Measurements from ENCODE around the gene PEX11B.

The PEX11B gene

DNA sequence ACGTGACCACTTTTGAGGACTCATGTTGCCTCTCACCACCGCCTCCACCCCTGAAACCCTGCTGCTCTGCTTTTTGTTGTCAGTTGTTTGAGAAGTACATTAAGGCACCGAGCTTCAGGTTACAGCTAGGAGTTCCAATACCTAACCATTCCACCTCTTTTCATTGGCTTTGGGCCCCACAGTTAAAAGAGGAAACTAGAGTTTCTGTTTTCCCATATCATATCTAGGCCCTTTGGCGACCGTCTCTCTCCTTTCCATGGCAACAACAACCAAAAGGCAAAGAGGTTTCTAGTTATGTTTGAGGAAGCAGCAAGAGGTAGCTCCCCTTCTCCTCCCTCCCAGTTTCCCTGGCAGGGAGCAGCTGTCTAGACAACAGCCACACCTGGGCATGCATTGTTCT, 38.7 kb downstream of the PEX11B start:
- no peaks in the 10 kb centered on the region for H3K9me3 ChIP-seq (ENCODE audit: control insufficient read depth, insufficient read depth, low read depth, low read length)
- no peak for TF ChIP-seq ZNF23 (tag by site-specific recombination; IDR thresholded peaks at IDR 0.05; ENCODE audit: borderline replicate concordance)
- TF ChIP-seq ZSCAN23 (tag by site-specific recombination; IDR thresholded peaks at IDR 0.05) = no peak
- TF ChIP-seq, protein P1, sequence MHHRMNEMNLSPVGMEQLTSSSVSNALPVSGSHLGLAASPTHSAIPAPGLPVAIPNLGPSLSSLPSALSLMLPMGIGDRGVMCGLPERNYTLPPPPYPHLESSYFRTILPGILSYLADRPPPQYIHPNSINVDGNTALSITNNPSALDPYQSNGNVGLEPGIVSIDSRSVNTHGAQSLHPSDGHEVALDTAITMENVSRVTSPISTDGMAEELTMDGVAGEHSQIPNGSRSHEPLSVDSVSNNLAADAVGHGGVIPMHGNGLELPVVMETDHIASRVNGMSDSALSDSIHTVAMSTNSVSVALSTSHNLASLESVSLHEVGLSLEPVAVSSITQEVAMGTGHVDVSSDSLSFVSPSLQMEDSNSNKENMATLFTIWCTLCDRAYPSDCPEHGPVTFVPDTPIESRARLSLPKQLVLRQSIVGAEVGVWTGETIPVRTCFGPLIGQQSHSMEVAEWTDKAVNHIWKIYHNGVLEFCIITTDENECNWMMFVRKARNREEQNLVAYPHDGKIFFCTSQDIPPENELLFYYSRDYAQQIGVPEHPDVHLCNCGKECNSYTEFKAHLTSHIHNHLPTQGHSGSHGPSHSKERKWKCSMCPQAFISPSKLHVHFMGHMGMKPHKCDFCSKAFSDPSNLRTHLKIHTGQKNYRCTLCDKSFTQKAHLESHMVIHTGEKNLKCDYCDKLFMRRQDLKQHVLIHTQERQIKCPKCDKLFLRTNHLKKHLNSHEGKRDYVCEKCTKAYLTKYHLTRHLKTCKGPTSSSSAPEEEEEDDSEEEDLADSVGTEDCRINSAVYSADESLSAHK (tag by site-specific recombination; IDR thresholded peaks at IDR 0.05) = 0 out of 2 replicates have a peak, but pooled peaks have one; percentile 57
- no peak for TF ChIP-seq ZNF596 (tag by site-specific recombination; IDR thresholded peaks at IDR 0.05)
- TF ChIP-seq ZNF791 (tag by site-specific recombination; IDR thresholded peaks at IDR 0.05) = no peak
- TF ChIP-seq, protein P2, sequence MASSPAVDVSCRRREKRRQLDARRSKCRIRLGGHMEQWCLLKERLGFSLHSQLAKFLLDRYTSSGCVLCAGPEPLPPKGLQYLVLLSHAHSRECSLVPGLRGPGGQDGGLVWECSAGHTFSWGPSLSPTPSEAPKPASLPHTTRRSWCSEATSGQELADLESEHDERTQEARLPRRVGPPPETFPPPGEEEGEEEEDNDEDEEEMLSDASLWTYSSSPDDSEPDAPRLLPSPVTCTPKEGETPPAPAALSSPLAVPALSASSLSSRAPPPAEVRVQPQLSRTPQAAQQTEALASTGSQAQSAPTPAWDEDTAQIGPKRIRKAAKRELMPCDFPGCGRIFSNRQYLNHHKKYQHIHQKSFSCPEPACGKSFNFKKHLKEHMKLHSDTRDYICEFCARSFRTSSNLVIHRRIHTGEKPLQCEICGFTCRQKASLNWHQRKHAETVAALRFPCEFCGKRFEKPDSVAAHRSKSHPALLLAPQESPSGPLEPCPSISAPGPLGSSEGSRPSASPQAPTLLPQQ (tag by site-specific recombination; IDR thresholded peaks at IDR 0.05) = peak; percentile 80
- no peaks in the 10 kb centered on the region for H3K4me1 ChIP-seq (ENCODE audit: control insufficient read depth, insufficient read depth, low read length)
- H3K27ac ChIP-seq (ENCODE audit: extremely low read depth, low read depth, low read length) = no peak overlapping the region
- H3K4me3 ChIP-seq (ENCODE audit: low read depth, low read length) = no peak overlapping the region
- POLR2A ChIA-PET = interaction anchor here (1.0 kb wide), 1 partner anchor 21 kb away, joined by 5 read pairs; the partner anchor contains the start of gene PIAS3
- CTCF ChIA-PET = interaction anchor here (0.9 to 7.5 kb wide), 3 partner anchors 12 to 34 kb away, joined by 5 to 70 read pairs (median 17); partner anchors contain the start of gene NUDT17
- H3K36me3 ChIP-seq (ENCODE audit: control insufficient read depth in 2 of 2, insufficient read depth in 1 of 2, low read length in 2 of 2) = no peaks in the 10 kb centered on the region

DNA sequence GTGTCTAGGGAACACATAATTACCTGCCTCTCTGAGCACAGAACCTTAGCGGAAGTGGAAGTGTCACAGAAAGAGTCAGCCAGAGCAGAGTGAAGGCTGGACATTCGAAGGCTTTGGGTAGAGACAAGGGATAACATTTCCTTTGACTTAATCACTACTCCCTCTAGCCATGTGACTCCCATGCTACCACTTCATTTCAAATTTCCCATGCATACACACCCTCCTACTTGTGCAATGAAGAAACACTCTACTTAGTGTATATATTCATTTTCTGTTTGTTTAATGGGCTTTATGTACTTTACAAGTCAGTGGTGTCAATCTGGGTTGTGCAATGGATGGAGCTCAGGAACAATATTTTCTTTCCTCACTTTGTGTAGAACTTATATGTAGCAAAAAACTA, 39.8 kb downstream of the PEX11B start:
- ChIA-PET POLR2A (interaction anchor here (1.7 kb wide), 1 partner anchor 19 kb away, joined by 5 read pairs; the partner anchor contains the start of gene PIAS3), CTCF (interaction anchor here (0.6 to 7.5 kb wide), 4 partner anchors 13 to 33 kb away, joined by 3 to 70 read pairs (median 10); partner anchors contain the start of genes ITGA10 and NUDT17)
- Histone ChIP-seq H3K27ac (ENCODE audit: extremely low read depth, low read depth, low read length) (no peak overlapping the region), H3K36me3 (ENCODE audit: control insufficient read depth in 2 of 2, insufficient read depth in 1 of 2, low read length in 2 of 2) (no peaks in the 10 kb centered on the region), H3K4me3 (ENCODE audit: low read depth, low read length) (no peak overlapping the region), H3K4me1 (ENCODE audit: control insufficient read depth, insufficient read depth, low read length) (no peaks in the 10 kb centered on the region), H3K9me3 (ENCODE audit: control insufficient read depth, insufficient read depth, low read depth, low read length) (no peaks in the 10 kb centered on the region)
- no peak for TF ChIP-seq ZNF473 (tag by site-specific recombination; IDR thresholded peaks at IDR 0.05)
- TF ChIP-seq, protein P3, sequence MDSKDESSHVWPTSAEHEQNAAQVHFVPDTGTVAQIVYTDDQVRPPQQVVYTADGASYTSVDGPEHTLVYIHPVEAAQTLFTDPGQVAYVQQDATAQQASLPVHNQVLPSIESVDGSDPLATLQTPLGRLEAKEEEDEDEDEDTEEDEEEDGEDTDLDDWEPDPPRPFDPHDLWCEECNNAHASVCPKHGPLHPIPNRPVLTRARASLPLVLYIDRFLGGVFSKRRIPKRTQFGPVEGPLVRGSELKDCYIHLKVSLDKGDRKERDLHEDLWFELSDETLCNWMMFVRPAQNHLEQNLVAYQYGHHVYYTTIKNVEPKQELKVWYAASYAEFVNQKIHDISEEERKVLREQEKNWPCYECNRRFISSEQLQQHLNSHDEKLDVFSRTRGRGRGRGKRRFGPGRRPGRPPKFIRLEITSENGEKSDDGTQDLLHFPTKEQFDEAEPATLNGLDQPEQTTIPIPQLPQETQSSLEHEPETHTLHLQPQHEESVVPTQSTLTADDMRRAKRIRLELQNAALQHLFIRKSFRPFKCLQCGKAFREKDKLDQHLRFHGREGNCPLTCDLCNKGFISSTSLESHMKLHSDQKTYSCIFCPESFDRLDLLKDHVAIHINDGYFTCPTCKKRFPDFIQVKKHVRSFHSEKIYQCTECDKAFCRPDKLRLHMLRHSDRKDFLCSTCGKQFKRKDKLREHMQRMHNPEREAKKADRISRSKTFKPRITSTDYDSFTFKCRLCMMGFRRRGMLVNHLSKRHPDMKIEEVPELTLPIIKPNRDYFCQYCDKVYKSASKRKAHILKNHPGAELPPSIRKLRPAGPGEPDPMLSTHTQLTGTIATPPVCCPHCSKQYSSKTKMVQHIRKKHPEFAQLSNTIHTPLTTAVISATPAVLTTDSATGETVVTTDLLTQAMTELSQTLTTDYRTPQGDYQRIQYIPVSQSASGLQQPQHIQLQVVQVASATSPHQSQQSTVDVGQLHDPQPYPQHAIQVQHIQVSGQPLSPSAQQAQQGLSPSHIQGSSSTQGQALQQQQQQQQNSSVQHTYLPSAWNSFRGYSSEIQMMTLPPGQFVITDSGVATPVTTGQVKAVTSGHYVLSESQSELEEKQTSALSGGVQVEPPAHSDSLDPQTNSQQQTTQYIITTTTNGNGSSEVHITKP (tag by site-specific recombination; IDR thresholded peaks at IDR 0.05) = peak; percentile 37; the same call in 1 of the 2 replicates

DNA sequence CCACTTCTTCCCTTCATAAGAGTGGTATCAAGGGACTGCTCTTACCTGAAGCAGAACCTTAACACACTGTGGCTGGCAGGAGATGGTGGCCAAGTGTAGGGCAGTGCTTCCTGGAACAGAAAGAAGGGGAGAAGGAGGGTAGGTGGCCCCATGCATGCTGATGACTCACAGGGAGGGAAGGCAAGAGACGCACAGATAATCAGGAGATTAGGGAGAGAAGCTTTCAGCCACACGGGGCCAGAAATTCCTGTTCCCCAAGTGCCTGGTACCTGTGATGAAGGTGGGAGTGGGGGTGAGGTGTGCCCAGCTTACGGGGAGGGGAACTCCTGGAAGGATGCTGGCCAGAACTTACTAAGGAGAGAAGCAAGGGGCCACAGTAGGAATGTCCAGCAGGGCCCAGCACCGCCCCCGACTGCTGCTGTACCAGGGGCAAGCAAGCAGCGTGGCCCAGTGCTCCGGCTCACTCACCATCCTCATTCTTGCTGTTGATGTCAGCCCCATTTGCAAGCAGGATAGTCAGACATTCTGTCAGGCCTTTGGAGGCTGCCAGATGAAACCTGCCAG, 40.5 kb downstream of the PEX11B start:
- Histone ChIP-seq H3K9me3 (ENCODE audit: control insufficient read depth, insufficient read depth, low read depth, low read length) (no peaks in the 10 kb centered on the region), H3K4me3 (ENCODE audit: low read depth, low read length) (no peak overlapping the region), H3K4me1 (ENCODE audit: control insufficient read depth, insufficient read depth, low read length) (no peaks in the 10 kb centered on the region), H3K36me3 (ENCODE audit: control insufficient read depth in 2 of 2, insufficient read depth in 1 of 2, low read length in 2 of 2) (no peaks in the 10 kb centered on the region), H3K27ac (ENCODE audit: extremely low read depth, low read depth, low read length) (no peak overlapping the region)
- CTCF ChIA-PET = interaction anchor here (0.5 to 7.5 kb wide), 4 partner anchors 13 to 32 kb away, joined by 3 to 70 read pairs (median 10); partner anchors contain the start of gene NUDT17
- TF ChIP-seq, protein P4, sequence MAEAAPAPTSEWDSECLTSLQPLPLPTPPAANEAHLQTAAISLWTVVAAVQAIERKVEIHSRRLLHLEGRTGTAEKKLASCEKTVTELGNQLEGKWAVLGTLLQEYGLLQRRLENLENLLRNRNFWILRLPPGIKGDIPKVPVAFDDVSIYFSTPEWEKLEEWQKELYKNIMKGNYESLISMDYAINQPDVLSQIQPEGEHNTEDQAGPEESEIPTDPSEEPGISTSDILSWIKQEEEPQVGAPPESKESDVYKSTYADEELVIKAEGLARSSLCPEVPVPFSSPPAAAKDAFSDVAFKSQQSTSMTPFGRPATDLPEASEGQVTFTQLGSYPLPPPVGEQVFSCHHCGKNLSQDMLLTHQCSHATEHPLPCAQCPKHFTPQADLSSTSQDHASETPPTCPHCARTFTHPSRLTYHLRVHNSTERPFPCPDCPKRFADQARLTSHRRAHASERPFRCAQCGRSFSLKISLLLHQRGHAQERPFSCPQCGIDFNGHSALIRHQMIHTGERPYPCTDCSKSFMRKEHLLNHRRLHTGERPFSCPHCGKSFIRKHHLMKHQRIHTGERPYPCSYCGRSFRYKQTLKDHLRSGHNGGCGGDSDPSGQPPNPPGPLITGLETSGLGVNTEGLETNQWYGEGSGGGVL (tag by site-specific recombination; IDR thresholded peaks at IDR 0.05) = peak; percentile 49; the same call in 1 of the 2 replicates
- TF ChIP-seq ZNF776 (tag by site-specific recombination; IDR thresholded peaks at IDR 0.05; ENCODE audit: borderline replicate concordance) = no peak
- TF ChIP-seq, protein P2 (tag by site-specific recombination; IDR thresholded peaks at IDR 0.05) = 0 out of 2 replicates have a peak, but pooled peaks have one; percentile 29
- POLR2A ChIA-PET = interaction anchor here (1.7 kb wide), 1 partner anchor 19 kb away, joined by 5 read pairs; the partner anchor contains the start of gene PIAS3

Data from HEK293 (cell line).